Esophagus muscularis mucosa (tissue), 4 donors: Measurements from ENCODE around the gene ADORA1. TPM values are rescaled to one million over a fixed set of nuclear protein-coding genes. Genes with fewer than 3 reads are reported as not detected.

Experiments
- DNase-seq: peaks from one replicate; pipeline ENCODE4 v3.0.0-alpha.2; 2017; ENCODE audit errors: extremely low spot score
- H3K27ac ChIP-seq, 4 donors: fragments of 200-600 bp; sonication (generic); replicated peaks in 1 of 4; 1 replicate in 3 of 4; 2 replicates in 1 of 4; pipeline ENCODE4 v1.5.1; 2016 to 2019; ENCODE audit warnings: mild to moderate bottlenecking in 1 of 4
- H3K27me3 ChIP-seq, 4 donors: fragments of 200-600 bp; sonication (generic); one replicate each; pipeline versions ENCODE4 v1.5.1 to v1.6.0; 2016 to 2019
- H3K36me3 ChIP-seq, 4 donors: fragments of 200-600 bp; sonication (generic); one replicate each; pipeline ENCODE4 v1.5.1; 2016 to 2019
- H3K4me1 ChIP-seq, 4 donors: fragments of 200-600 bp; sonication (generic); one replicate each; pipeline ENCODE4 v1.5.1; 2016 to 2019
- H3K4me3 ChIP-seq, 4 donors: fragments of 200-600 bp; sonication (generic); 1 replicate in 2 of 4; 2 replicates in 2 of 4; pipeline ENCODE4 v1.5.1; 2016 to 2019; ENCODE audit warnings: mild to moderate bottlenecking in 4 of 4, moderate library complexity in 1 of 4
- H3K9me3 ChIP-seq, 4 donors: fragments of 200-600 bp; sonication (generic); 1 replicate in 3 of 4; 2 replicates in 1 of 4; pipeline ENCODE4 v1.5.1; 2016 to 2019
- CTCF ChIP-seq, 3 experiments: fragments of 200-600 bp in 2 of 3; fragments of 450-650 bp in 1 of 3; sonication (generic) in 2 of 3; IDR thresholded peaks; one replicate each; pipeline ENCODE4 v1.5.1; 2017 to 2019; ENCODE audit warnings: antibody characterized with exemption in 3 of 3, mild to moderate bottlenecking in 2 of 3, moderate library complexity in 1 of 3
- EP300 ChIP-seq: sonication (generic); formaldehyde crosslinking; IDR thresholded peaks from one replicate; pipeline ENCODE4 v1.6.1; 2017; ENCODE audit warnings: antibody characterized with exemption
- POLR2A ChIP-seq: fragments of 450-650 bp; IDR thresholded peaks from one replicate; pipeline ENCODE4 v1.6.1; 2017; ENCODE audit warnings: antibody characterized with exemption, moderate library complexity, mild to moderate bottlenecking, low read depth
- POLR2AphosphoS5 ChIP-seq, 2 donors: sonication (generic); formaldehyde crosslinking; IDR thresholded peaks; one replicate each; pipeline ENCODE4 v1.6.1; 2017; ENCODE audit warnings: antibody characterized with exemption in 2 of 2
- WGBS: methylation state at CpG from one replicate; pipeline ENCODE4 v1.1.5; 2018; 5-methylcytosine and 5-hydroxymethylcytosine counted together
- intact Hi-C: fragments of 100-400 bp; cut with DNase I; formaldehyde crosslinking; loops from one replicate; pipeline ENCODE4 v1.15.1; 2023
- total RNA-seq, 4 donors: library from RNA; depleted of rRNA; stranded (reverse); fragments of >200 nt; gene quantifications; one replicate each; pipeline versions ENCODE4 v1.1.0 to v1.2.1, GENCODE V29; 2016

The ADORA1 gene
- total RNA-seq, 4 donors from 2014 or later: 0.34 to 1.7 (median 0.80) TPM

GRCh38 chr1:203098914-203099520, 28.5 kb upstream of the ADORA1 start:
- Histone ChIP-seq H3K9me3 (peaks cover 0 to 20% (median 12%) of the 10 kb centered on the region in 4 donors), H3K27me3 (no peaks in the 10 kb centered on the region), H3K36me3 (no peaks in the 10 kb centered on the region), H3K4me3 (no peak overlapping the region), H3K27ac (no peak overlapping the region), H3K4me1 (no peaks in the 10 kb centered on the region)
- intact Hi-C loops: no loop called here
- TF ChIP-seq EP300 (no peak), POLR2A (no peak), POLR2AphosphoS5 (IDR thresholded peaks at IDR 0.05) (no peak), CTCF (IDR thresholded peaks at IDR 0.05) (no peak)
- WGBS: 85% methylated on average over 8 of the region's 8 CpGs
- peak; percentile 74 for DNase-seq

GRCh38 chr1:203099805-203100515, 27.6 kb upstream of the ADORA1 start:
- no peak overlapping the region for H3K4me3 ChIP-seq
- TF ChIP-seq EP300: no peak
- TF ChIP-seq POLR2AphosphoS5 (IDR thresholded peaks at IDR 0.05): no peak
- TF ChIP-seq POLR2A: no peak
- TF ChIP-seq CTCF (IDR thresholded peaks at IDR 0.05): no peak
- intact Hi-C loops: no loop called here
- H3K27me3 ChIP-seq: no peaks in the 10 kb centered on the region
- peak; percentile 62 for DNase-seq
- H3K27ac ChIP-seq: no peak overlapping the region
- peaks cover 0 to 12% (median 11%) of the 10 kb centered on the region in 4 donors for H3K9me3 ChIP-seq
- no peaks in the 10 kb centered on the region for H3K4me1 ChIP-seq
- no peaks in the 10 kb centered on the region for H3K36me3 ChIP-seq
- WGBS: 88% methylated on average over 6 of the region's 7 CpGs

DNA sequence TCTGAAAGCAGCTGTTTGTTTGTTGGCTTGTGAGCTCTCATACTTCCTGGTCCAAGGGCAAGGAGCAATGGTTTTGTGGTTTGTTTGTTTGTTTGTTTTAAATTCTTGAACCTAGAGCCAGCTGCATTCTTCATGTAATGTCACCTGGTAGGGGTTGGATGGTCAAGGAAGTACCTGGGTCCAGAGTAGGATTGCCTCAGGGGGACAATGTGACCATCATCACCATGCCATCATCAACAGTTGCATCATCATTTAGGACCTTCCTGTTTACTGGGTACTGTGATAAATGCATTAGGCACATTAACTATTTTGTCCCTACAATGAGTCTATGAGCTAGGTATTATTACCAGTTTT, 27.0 kb upstream of the ADORA1 start:
- TF ChIP-seq POLR2A: no peak
- TF ChIP-seq POLR2AphosphoS5 (IDR thresholded peaks at IDR 0.05): no peak
- TF ChIP-seq EP300: no peak
- no peak for TF ChIP-seq CTCF (IDR thresholded peaks at IDR 0.05)
- no peaks in the 10 kb centered on the region for H3K36me3 ChIP-seq
- H3K4me3 ChIP-seq: no peak overlapping the region
- no peak overlapping the region for H3K27ac ChIP-seq
- H3K4me1 ChIP-seq: no peaks in the 10 kb centered on the region
- peaks cover 0 to 10% (median 6%) of the 10 kb centered on the region in 4 donors for H3K9me3 ChIP-seq
- H3K27me3 ChIP-seq: no peaks in the 10 kb centered on the region
- intact Hi-C loops: no loop called here
- DNase-seq: no peak

- TF ChIP-seq EP300 (no peak), POLR2AphosphoS5 (IDR thresholded peaks at IDR 0.05) (no peak), CTCF (IDR thresholded peaks at IDR 0.05) (no peak), POLR2A (no peak)
- intact Hi-C loops: no loop called here
Observed at GRCh38 chr1:203101813-203102634, 25.5 kb upstream of the ADORA1 start.

More at GRCh38 chr1:203101813-203102634, 25.5 kb upstream of the ADORA1 start:
- DNase-seq: peak; percentile 86
- Histone ChIP-seq H3K4me3 (no peak overlapping the region), H3K36me3 (no peaks in the 10 kb centered on the region), H3K27me3 (peaks cover 0 to 4% (median 0%) of the 10 kb centered on the region in 4 donors), H3K9me3 (peaks cover 0 to 10% (median 0%) of the 10 kb centered on the region in 4 donors), H3K4me1 (no peaks in the 10 kb centered on the region), H3K27ac (no peak overlapping the region)
- 78% methylated on average over 6 of the region's 6 CpGs for WGBS
